GM21723 (cell line): ENCODE data around the gene CNTD1.
"Not testable (repeated sequence)": the region's sequence is repeated elsewhere in the genome, so short reads cannot be mapped to it uniquely, and the experiment has no call there.

ENCODE experiments used
- ATAC-seq: cut with Tn5 transposase; IDR thresholded peaks from one replicate; pipeline ENCODE4 v1.9.1; 2021; ENCODE audit warnings: mild to moderate bottlenecking, moderate library complexity; ENCODE audit not compliant: unreplicated experiment

The CNTD1 gene

GRCh38 chr17:42844761-42845555 is 46.3 kb downstream of the CNTD1 start:
- no peak for ATAC-seq

GRCh38 chr17:42845556-42845917 is 46.9 kb downstream of the CNTD1 start:
- no peak for ATAC-seq

- ATAC-seq, result no peak
Observed at GRCh38 chr17:42845918-42846593, 47.4 kb downstream of the CNTD1 start.

- no peak for ATAC-seq
Observed at GRCh38 chr17:42846594-42847280, 48.1 kb downstream of the CNTD1 start.

- no peak for ATAC-seq
Observed at GRCh38 chr17:42848093-42848492, 49.4 kb downstream of the CNTD1 start.

- ATAC-seq, result no peak
Observed at GRCh38 chr17:42849031-42849430, 50.4 kb downstream of the CNTD1 start.

GRCh38 chr17:42849451-42850181 is 51.0 kb downstream of the CNTD1 start:
- ATAC-seq, result no peak

- ATAC-seq, result no peak
Observed at GRCh38 chr17:42850954-42851353, 52.3 kb downstream of the CNTD1 start, which contains the start of gene AOC3. AOC3 (plus strand) TSS chr17:42851199; CDS start chr17:42851344, 145 bp downstream.

GRCh38 chr17:42851371-42852240 is 52.9 kb downstream of the CNTD1 start:
- not testable (repeated sequence) for ATAC-seq

GRCh38 chr17:42852351-42852750 is 53.7 kb downstream of the CNTD1 start:
- no peak for ATAC-seq

- no peak for ATAC-seq
Observed at GRCh38 chr17:42853004-42853403, 54.3 kb downstream of the CNTD1 start.

GRCh38 chr17:42853597-42853967 is 54.9 kb downstream of the CNTD1 start:
- ATAC-seq, result no peak

- no peak for ATAC-seq
Observed at GRCh38 chr17:42853968-42854790, 55.5 kb downstream of the CNTD1 start.

GRCh38 chr17:42855048-42855596 is 56.5 kb downstream of the CNTD1 start:
- ATAC-seq, result no peak

- ATAC-seq, result not testable (repeated sequence)
Observed at GRCh38 chr17:42856093-42856492, 57.4 kb downstream of the CNTD1 start.

- not testable (repeated sequence) for ATAC-seq
Observed at GRCh38 chr17:42856516-42856915, 57.9 kb downstream of the CNTD1 start.

- no peak for ATAC-seq
Observed at GRCh38 chr17:42857389-42857788, 58.7 kb downstream of the CNTD1 start.
